NCI-H2107 treated with DMSO at 0.1 percent for 48 hours (cell line): ENCODE measurements around the gene HIPK1.
A peak's percentile ranks its signal among the peaks of the same experiment; 100 is the strongest.

Experiments
- DNase-seq: peaks from one replicate; lab custom pipeline; 2025; ENCODE audit not compliant: unreplicated experiment; lab: John Stamatoyannopoulos, UW

HIPK1 gene

GRCh38 chr1:113928941-113929749, at the start of gene HIPK1:
Gene HIPK1, plus strand, starts transcription at chr1:113929324.
- DNase-seq = peak; percentile 93

GRCh38 chr1:113879739-113880038, 49.4 kb upstream of the HIPK1 start:
- DNase-seq = no peak

- no peak for DNase-seq
Measured at GRCh38 chr1:113881661-113882060, 47.5 kb upstream of the HIPK1 start.

DNA sequence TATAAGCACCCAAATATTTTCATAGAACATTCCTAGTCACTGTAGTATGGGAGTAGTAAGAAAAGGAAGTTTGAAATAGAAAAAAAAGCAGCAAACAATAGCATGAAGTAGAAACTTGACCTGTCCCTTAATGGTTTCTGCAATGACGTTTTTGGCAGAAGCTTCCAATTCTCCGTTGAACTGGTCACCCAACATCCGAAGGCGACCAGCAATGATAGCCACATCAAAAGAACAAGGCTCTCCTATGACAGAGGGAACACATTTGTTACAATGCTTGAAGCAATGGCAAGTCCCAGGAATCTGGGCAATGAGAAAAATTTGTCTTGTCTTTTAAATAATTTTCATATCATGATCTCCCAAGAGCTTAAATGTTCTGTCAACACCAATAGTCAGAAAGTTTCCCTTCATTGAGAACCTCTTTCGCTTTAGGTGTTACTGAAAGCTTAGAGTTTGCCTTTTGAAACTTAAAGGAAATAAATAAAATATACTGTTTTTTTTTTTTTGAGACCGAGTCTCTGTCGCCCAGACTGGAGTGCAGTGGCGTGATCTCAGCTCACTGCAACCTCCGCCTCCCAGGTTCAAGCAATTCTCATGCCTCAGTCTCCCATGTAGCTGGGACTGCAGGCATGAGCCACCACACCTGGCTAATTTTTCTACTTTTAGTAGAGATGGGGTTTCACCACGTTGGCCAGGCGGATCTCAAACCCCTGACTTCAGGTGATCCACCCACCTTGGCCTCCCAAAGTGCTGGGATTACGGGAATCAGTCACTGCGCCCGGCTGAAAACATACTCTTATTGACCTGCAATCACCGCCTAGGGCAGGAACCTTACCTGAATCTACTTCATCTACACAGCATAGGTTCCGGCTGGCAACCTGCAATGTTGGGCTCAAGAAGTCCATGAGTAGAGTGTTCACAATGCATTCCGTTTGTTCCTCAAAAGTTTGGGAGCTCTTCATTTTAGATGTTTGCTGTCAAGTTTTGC, 42.4 kb upstream of the HIPK1 start:
- no peak for DNase-seq

- no peak for DNase-seq
Measured at GRCh38 chr1:113887402-113888175, 41.5 kb upstream of the HIPK1 start, which contains the start of gene BCL2L15. Gene BCL2L15, minus strand, starts transcription at chr1:113887581. Its CDS starts 206 bp downstream, at chr1:113887375.

DNA sequence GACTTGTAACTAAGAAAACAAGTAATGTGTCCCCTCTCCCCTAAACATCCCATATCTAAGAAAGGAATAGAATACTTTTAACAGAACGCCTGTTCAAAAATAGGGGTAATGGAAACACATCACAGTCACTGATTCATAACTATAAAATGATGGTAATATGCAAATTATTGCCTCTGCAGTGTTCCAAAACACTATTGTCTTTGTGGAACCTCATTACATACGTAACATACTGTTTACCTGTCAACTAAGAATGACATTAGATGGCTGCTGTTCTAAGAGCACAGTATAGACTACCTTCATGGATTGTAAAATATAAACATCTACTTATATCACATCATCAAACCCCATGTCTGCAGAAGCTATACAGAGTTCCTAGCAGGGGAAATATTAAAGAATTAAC, 38.3 kb upstream of the HIPK1 start:
- DNase-seq = no peak

- no peak for DNase-seq
Measured at GRCh38 chr1:113891631-113892220, 37.4 kb upstream of the HIPK1 start.

DNA sequence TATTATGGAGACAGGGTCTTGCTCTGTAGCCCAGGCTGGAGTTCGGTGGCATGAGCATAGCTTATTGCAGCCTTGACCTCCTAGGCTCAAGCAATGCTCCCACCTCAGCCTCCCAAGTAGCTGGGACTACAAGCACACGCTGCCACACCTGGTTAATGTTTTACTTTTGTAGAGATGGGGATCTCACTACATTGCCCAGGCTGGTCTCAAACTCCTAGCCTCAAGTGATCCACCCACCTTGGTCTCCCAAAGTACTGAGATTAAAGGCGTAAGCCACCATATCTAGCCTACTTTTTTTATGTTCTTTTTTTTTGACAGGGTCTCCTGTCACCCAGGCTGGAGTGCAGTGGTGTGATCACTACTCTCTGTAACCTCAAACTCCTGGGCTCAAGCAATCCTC, 35.9 kb upstream of the HIPK1 start:
- DNase-seq = no peak

DNA sequence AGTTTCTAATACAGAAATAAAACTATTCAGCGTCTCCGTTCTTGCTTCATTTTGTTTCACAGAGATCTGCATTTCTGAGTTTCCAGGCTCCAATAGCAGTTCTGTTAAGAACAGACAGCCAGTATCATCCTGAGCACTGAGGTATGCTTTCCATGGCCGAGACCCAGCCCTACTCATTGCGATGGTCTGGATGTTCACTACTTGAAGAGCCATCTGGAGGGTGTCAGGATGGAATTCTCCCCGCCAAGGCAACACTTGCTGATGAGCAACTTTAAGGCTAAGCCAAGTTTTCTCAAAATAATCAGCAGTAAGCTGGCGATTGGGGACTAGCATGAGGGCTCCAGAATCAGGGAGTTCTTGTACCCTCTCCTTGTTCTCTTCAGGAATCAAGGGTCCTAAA, 34.0 kb upstream of the HIPK1 start:
- no peak for DNase-seq

GRCh38 chr1:113895961-113896360, 33.2 kb upstream of the HIPK1 start:
- no peak for DNase-seq

GRCh38 chr1:113898241-113898814, 30.8 kb upstream of the HIPK1 start:
- DNase-seq = no peak

DNA sequence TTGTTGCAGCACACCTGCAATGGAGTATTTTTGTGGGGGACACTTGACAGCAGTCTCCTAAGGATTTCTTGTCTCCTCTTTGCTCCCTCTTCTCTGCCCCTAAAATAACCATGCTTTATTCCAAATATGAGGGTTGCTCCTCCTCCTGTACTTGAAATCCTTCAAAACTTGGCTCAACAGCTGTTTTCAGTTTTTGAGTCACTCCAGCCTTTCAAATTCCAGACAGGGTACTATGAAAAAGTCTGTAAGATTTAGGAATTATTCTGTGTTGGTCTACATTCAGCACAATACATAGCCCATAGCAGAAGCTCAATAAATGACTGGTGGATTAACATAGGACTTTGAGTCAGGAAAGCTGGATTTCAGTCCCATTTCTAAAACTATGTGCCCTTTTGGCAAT, 30.0 kb upstream of the HIPK1 start:
- no peak for DNase-seq

DNA sequence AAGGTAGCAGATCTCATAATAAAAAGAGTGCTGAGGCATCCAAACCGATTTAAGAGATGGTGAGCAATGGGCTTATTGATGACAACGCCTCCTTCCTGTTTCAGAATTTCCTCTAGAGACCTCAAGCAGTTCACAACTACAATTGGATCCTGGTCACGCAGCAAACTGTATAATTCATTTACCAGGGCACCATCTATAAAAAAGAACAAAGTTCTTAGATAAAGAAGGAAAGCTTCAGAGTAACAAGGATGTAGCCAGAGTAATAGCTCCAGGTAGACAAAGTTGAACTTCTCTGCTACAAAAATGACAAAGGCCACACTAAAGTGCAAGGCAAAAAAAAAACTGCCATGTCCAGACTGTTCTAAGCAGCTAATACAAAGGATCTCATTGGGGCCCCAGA, 27.9 kb upstream of the HIPK1 start:
- no peak for DNase-seq

- no peak for DNase-seq
Measured at GRCh38 chr1:113903501-113904292, 25.4 kb upstream of the HIPK1 start.

- peak; percentile 69 for DNase-seq
Measured at GRCh38 chr1:113904293-113904673, 24.8 kb upstream of the HIPK1 start.

- DNase-seq = peak; percentile 99
Measured at GRCh38 chr1:113904674-113905434, 24.3 kb upstream of the HIPK1 start, which contains the start of the genes AP4B1 and DCLRE1B. Gene AP4B1, minus strand, starts transcription at chr1:113904799. Its CDS starts 82 bp downstream, at chr1:113904717. Gene DCLRE1B, plus strand, starts transcription at chr1:113905326. Its CDS starts 261 bp downstream, at chr1:113905587.

DNA sequence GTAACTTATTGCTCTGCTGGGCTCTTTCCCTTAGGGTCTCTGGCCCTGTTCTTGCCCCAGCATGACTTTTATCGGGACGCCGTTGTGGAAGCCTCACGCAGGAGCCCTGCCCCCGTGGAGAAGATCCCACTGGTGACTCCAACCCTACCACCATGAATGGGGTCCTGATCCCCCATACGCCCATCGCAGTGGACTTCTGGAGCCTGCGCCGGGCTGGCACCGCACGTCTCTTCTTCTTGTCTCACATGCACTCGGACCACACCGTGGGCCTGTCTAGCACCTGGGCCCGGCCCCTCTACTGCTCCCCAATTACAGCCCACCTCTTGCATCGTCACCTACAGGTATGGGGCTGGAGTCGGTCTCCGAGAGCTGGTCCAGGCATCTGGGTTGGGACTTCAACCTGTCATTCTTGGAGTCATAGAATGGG, 23.7 kb upstream of the HIPK1 start:
- DNase-seq = peak; percentile 24

GRCh38 chr1:113912594-113913311, 16.4 kb upstream of the HIPK1 start:
- peak; percentile 18 for DNase-seq
